Suprapubic skin (tissue), 3 donors: ENCODE data around the gene ZBTB44.

Experiments used
- EP300 ChIP-seq: sonication (generic); formaldehyde crosslinking; IDR thresholded peaks from one replicate; pipeline ENCODE4 v1.6.1; 2017; ENCODE audit warnings: antibody characterized with exemption
- POLR2A ChIP-seq, 2 donors: fragments of 450-650 bp; IDR thresholded peaks; one replicate each; pipeline ENCODE4 v1.6.1; 2017; ENCODE audit warnings: antibody characterized with exemption in 2 of 2, mild to moderate bottlenecking in 2 of 2, moderate library complexity in 2 of 2
- TF ChIP-seq, protein P1 (sequence below), 2 donors: fragments of 200-600 bp in 1 of 2; fragments of 450-650 bp in 1 of 2; sonication (generic) in 1 of 2; IDR thresholded peaks; one replicate each; pipeline ENCODE4 v1.5.1; 2016 to 2019; ENCODE audit warnings: antibody characterized with exemption in 2 of 2, mild to moderate bottlenecking in 1 of 2, moderate library complexity in 1 of 2

DNA sequence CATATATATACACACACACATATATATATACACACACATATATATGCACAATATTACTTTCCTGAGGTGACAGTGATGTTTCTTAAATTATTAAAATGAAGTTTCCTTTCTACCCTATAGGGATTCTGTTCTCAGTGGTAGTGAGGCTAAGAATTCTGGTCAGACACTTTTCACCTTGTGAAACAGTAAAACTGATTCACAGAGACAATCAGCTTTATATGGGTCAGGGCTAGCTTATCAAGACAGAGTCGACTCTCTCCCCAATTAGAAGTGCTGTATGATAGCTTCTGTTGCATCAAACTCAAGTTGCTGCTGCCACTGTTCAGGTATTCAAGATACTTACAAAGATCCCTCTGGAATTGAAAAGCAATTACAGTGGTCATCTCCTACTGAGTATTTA lies 68.4 kb downstream of the ZBTB44 start:
- TF ChIP-seq EP300 (no peak), POLR2A (IDR thresholded peaks at IDR 0.05) (no peak)
- TF ChIP-seq, protein P1, sequence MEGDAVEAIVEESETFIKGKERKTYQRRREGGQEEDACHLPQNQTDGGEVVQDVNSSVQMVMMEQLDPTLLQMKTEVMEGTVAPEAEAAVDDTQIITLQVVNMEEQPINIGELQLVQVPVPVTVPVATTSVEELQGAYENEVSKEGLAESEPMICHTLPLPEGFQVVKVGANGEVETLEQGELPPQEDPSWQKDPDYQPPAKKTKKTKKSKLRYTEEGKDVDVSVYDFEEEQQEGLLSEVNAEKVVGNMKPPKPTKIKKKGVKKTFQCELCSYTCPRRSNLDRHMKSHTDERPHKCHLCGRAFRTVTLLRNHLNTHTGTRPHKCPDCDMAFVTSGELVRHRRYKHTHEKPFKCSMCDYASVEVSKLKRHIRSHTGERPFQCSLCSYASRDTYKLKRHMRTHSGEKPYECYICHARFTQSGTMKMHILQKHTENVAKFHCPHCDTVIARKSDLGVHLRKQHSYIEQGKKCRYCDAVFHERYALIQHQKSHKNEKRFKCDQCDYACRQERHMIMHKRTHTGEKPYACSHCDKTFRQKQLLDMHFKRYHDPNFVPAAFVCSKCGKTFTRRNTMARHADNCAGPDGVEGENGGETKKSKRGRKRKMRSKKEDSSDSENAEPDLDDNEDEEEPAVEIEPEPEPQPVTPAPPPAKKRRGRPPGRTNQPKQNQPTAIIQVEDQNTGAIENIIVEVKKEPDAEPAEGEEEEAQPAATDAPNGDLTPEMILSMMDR (IDR thresholded peaks at IDR 0.05) = no peak
